NAMALWA (cell line): ENCODE results near the gene MPL.

Source experiments
- DNase-seq: peaks from one replicate; pipeline ENCODE4 v3.0.0-alpha.2; 2015; ENCODE audit warnings: low spot score

MPL gene

DNA sequence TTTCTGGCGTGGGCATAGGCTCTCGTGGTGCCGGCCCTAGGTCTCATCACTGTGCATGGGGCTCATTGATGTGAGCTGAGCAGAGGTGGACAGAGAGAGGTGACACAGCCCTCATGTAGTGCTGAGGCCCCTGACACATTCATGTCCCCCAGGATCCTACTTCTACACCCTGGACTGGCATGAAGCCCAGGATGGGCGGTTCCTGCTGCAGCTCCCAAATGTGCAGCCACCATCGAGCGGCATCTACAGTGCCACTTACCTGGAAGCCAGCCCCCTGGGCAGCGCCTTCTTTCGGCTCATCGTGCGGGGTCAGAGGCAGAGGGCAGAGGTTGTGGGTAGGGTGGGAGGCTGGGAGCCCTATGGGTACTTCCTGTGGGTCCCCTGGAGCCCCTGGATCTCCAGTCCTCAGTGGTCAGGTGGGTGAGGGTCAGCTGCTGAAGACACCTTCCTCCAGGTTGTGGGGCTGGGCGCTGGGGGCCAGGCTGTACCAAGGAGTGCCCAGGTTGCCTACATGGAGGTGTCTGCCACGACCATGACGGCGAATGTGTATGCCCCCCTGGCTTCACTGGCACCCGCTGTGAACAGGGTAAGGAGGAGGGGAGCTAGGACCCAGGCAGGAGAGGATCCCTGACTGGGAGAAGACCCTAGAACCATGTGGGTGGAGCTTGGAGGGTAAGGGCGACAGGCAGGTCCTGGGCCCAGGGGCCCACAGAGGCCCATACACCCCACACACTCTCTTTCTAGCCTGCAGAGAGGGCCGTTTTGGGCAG lies 30.7 kb upstream of the MPL start:
- no peak for DNase-seq

- DNase-seq, result no peak
Observed at GRCh38 chr1:43307458-43308158, 30.0 kb upstream of the MPL start.

DNA sequence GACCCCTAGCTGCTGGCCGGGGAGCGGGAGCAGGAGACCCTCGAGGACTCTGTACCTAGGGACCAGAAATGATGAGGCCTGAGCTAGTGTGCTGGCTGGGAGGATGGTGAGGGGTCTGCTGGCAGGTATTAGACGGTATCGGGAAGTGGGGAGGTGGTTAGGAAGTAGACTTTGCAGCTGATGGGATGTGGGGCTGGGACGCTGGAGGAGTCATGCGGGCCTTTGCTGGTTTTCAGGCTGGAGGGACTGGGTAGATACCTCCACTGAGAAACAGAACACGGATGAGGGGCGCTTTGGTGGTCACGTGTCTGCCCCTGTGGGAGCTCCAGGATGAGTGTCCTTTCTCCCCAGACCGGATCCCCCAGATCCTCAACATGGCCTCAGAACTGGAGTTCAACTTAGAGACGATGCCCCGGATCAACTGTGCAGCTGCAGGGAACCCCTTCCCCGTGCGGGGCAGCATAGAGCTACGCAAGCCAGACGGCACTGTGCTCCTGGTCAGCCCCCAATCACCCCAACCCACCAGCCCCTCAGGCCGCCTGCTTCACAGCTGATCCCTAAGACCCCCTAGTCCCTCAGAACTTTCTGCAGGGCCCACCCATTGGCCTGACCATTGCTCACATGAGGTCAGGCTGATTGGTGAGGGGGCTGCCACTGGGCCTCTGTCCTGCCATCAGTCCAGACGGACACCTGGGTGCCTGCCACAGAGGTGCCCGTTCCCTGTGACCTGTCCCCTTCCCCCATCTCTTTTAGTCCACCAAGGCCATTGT lies 28.8 kb upstream of the MPL start:
- DNase-seq, result no peak

GRCh38 chr1:43309405-43310025 lies 28.1 kb upstream of the MPL start:
- DNase-seq, result no peak

- no peak for DNase-seq
Observed at GRCh38 chr1:43311521-43311920, 26.1 kb upstream of the MPL start.

DNA sequence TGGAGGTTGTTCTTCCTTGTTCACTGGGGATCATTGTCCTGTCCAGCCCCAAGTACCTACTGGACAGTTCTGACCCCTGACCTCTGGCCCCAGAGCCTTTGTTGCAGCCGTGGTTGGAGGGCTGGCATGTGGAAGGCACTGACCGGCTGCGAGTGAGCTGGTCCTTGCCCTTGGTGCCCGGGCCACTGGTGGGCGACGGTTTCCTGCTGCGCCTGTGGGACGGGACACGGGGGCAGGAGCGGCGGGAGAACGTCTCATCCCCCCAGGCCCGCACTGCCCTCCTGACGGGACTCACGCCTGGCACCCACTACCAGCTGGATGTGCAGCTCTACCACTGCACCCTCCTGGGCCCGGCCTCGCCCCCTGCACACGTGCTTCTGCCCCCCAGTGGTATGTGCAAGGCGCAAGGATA lies 25.4 kb upstream of the MPL start:
- no peak for DNase-seq

DNA sequence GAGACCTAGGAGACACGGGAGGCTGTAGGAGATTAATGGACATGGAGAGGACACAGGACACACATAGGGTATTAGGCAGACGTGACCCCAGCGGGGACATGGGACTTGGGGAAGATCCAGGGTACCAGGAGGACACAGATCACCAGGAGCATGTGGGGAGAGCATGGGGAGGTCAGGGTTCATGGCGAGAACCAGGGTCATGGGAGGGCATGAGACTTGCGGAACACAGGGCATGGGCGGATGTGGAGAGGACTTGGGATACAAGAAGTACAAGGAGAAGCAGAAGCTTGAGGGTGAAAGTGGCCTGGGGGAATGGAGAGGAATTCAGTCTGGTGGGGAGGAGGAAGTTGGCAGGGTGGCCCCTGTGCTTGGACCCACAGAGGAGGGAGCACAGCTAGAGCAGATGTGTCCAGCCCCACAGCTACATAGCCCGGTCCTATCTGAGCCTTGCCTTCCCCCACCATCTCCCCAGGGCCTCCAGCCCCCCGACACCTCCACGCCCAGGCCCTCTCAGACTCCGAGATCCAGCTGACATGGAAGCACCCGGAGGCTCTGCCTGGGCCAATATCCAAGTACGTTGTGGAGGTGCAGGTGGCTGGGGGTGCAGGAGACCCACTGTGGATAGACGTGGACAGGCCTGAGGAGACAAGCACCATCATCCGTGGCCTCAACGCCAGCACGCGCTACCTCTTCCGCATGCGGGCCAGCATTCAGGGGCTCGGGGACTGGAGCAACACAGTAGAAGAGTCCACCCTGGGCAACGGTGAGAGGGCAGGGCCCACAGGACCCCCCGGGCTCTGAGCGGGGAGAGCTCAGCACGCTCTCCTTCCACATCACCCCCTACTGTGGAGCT lies 24.7 kb upstream of the MPL start:
- no peak for DNase-seq

DNA sequence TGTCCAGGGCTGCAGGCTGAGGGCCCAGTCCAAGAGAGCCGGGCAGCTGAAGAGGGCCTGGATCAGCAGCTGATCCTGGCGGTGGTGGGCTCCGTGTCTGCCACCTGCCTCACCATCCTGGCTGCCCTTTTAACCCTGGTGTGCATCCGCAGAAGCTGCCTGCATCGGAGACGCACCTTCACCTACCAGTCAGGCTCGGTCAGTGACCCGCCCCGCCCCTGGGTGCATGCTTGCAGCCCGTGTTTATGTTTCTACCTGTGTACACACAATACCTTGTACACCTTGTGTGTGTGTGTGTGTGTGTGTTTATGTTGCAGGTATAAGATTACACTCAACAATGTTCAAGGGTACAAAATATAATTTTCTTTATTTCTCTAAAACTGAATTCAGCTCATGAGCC lies 23.8 kb upstream of the MPL start:
- DNase-seq, result no peak

DNA sequence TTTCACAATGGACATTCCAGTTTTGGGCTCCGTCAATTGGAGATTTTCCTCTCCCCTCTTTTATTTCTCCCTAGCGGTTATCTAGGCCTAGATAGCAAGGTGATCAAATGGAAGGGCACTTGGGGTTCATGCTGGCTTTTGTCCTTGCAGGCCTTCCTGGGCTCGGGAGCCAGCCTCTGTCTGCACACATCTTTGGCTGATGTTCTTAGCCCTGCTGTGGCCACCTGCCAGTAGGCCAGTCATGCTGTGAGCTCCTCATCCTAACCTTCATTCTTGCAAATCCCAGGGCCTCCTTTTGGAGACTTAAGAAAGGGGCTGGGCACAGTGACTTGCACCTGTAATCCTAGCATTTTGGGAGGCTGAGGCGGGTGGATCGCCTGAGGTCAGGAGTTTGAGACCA lies 23.4 kb upstream of the MPL start:
- DNase-seq, result no peak

DNA sequence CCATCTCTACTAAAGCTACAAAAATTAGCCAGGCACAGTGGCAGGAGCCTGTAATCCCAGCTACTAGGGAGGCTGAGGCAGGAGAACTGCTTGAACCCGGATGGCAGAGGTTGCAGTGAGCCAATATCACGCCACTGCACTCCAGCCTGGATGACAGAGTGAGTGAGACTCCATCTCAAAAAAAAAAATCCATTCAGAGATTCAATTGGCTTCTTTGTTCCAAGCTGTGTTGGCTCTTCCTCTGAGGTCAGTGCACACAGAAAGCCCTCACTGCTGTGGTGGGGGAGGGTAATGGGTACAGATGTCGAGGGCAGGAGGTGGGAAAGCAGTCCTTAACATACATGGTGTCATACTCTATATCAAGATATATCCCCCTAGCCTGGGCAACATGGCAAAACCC lies 22.1 kb upstream of the MPL start:
- no peak for DNase-seq

GRCh38 chr1:43315963-43316737 lies 21.5 kb upstream of the MPL start:
- DNase-seq, result no peak

DNA sequence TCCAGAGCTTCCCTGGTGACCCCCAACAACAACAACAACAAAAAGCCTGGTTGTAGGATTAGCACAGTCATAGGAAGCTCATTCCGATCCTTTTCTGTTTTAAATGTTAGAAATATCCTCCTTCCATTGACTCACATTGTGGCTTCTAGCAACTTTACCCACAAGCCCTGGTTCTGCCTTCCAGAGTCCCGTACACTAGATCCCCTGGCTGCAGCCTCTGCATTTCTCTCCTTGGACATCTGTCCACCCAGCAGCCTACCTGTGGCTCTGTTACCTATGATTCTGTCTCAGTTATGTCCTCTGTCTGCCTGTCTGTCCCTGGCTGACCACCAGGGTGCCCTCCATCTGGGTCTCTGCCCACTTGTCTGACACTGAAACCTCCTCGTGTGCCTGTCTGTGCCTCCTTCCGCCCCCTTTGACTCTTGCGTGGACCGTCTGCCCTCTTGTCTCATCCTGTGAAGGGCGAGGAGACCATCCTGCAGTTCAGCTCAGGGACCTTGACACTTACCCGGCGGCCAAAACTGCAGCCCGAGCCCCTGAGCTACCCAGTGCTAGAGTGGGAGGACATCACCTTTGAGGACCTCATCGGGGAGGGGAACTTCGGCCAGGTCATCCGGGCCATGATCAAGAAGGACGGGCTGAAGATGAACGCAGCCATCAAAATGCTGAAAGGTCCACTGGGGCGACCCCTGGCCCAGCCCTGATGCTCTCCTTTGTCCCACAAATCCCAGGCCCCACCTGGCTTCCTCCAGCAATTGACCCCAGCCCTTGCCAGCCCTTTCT lies 20.7 kb upstream of the MPL start:
- DNase-seq, result no peak

DNA sequence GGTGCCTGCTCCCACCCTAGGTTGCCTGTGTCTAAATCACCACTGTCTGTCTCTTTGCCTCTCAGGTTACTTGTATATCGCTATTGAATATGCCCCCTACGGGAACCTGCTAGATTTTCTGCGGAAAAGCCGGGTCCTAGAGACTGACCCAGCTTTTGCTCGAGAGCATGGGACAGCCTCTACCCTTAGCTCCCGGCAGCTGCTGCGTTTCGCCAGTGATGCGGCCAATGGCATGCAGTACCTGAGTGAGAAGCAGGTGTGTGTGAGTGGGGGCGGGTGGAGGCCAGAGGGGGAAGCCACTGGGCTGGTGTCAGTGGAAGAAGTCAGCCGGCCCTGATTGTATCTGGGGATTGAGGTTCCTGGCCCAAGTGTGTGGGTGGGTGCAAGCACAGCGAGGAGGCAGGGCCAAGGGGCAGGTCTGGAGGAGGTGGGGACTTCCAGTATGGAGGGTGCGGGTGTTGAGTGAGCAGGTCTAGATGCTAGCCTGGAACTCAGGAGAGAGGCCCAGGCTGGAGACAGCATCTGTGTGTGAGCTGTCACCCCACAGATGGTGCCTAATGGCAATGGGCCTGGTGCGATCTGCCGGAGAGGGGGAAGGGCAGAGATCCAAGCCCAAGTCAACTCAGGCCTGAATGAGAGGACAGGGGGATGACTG lies 19.7 kb upstream of the MPL start:
- DNase-seq, result no peak

DNA sequence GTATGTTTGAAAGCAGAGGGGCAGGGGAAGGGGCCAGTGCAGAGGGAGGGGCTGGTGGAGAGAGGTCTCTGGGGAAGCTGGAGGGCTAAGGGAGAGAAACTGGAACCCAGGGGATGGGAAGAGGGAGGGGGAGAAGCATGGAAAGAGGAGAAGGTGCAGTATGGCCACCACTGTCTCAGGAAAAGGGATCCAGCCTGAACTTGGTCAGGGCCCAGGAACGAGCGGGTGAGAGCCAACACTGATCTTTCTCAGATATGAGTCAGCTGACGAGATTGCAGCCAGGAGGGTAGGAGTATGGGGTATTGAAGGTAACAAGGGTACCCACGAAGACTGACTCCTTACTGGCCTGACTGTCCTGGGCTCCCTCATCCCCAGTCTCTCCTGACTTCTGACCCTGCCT lies 18.8 kb upstream of the MPL start:
- no peak for DNase-seq

- no peak for DNase-seq
Observed at GRCh38 chr1:43319288-43319687, 18.3 kb upstream of the MPL start.

GRCh38 chr1:43319766-43320165 lies 17.9 kb upstream of the MPL start:
- DNase-seq, result no peak

- DNase-seq, result no peak
Observed at GRCh38 chr1:43321331-43321891, 16.2 kb upstream of the MPL start.

DNA sequence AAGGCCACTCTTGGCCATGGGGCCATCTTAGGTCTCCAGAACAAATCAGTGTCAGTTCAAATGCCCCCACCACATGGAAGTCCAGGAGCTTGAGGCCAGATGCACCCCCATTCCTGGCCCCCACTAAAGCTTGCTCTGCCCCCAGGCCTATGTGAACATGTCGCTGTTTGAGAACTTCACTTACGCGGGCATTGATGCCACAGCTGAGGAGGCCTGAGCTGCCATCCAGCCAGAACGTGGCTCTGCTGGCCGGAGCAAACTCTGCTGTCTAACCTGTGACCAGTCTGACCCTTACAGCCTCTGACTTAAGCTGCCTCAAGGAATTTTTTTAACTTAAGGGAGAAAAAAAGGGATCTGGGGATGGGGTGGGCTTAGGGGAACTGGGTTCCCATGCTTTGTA lies 15.1 kb upstream of the MPL start:
- DNase-seq, result no peak

DNA sequence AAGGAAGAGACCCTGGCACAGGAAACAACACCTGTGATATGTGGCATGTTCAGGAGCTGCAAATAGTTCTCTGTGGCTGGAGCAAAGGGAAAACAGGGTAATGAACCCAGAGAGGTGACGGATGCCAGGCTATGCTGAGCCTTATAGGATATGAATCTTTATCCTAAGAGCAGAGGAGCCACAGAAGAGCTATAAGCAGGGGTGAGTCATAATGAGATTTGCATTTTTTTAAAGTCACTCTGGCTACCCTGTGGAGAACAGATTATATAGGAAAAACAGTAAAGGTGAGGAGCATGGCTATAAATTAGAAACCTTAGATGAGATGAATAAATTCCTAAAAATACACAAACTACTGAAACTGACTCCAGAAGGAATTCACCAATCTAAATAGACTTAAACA lies 12.8 kb upstream of the MPL start:
- DNase-seq, result no peak
